NCI-H1436 (cell line): ENCODE measurements around the gene PTPRC.

Source experiments
- DNase-seq: peaks from one replicate; lab custom pipeline; 2025; lab: John Stamatoyannopoulos, UW

PTPRC gene

GRCh38 chr1:198761859-198762616 lies 123.2 kb downstream of the PTPRC start:
- DNase-seq: no peak

- peak; percentile 38 for DNase-seq
Observed at GRCh38 chr1:198763298-198763714, 124.5 kb downstream of the PTPRC start.

GRCh38 chr1:198764748-198765147 lies 125.9 kb downstream of the PTPRC start:
- no peak for DNase-seq

GRCh38 chr1:198765416-198765815 lies 126.6 kb downstream of the PTPRC start:
- no peak for DNase-seq

- peak; percentile 37 for DNase-seq
Observed at GRCh38 chr1:198771563-198772153, 132.8 kb downstream of the PTPRC start.

GRCh38 chr1:198772626-198773025 lies 133.8 kb downstream of the PTPRC start:
- DNase-seq: no peak

- DNase-seq: no peak
Observed at GRCh38 chr1:198773030-198773429, 134.2 kb downstream of the PTPRC start.

GRCh38 chr1:198773523-198773922 lies 134.7 kb downstream of the PTPRC start:
- no peak for DNase-seq

- no peak for DNase-seq
Observed at GRCh38 chr1:198774421-198774820, 135.6 kb downstream of the PTPRC start.

- DNase-seq: no peak
Observed at GRCh38 chr1:198775606-198776005, 136.8 kb downstream of the PTPRC start.

- no peak for DNase-seq
Observed at GRCh38 chr1:198776602-198777029, 137.8 kb downstream of the PTPRC start.

- no peak for DNase-seq
Observed at GRCh38 chr1:198778049-198778448, 139.2 kb downstream of the PTPRC start.

GRCh38 chr1:198780376-198780775 lies 141.5 kb downstream of the PTPRC start:
- DNase-seq: no peak

- no peak for DNase-seq
Observed at GRCh38 chr1:198788561-198789064, 149.8 kb downstream of the PTPRC start.

GRCh38 chr1:198793714-198794113 lies 154.9 kb downstream of the PTPRC start:
- no peak for DNase-seq

- no peak for DNase-seq
Observed at GRCh38 chr1:198794498-198794897, 155.7 kb downstream of the PTPRC start.

- no peak for DNase-seq
Observed at GRCh38 chr1:198797656-198798055, 158.8 kb downstream of the PTPRC start.

- no peak for DNase-seq
Observed at GRCh38 chr1:198798923-198799386, 160.1 kb downstream of the PTPRC start.

- DNase-seq: no peak
Observed at GRCh38 chr1:198805498-198806151, 166.8 kb downstream of the PTPRC start.

- DNase-seq: no peak
Observed at GRCh38 chr1:198806861-198807260, 168.0 kb downstream of the PTPRC start.
